OCI-LY1 (cell line): ENCODE measurements around the gene CBFA2T2.

Source experiments
- H2AFZ ChIP-seq: fragments of 200-600 bp; sonication (generic), shearing (Covaris generic); 2 replicates; pipeline ENCODE4 v1.6.0; 2014; ENCODE audit warnings: antibody characterized with exemption, mild to moderate bottlenecking, low read length
- H3F3A ChIP-seq: fragments of 200-600 bp; sonication (generic), shearing (Covaris generic); 2 replicates; pipeline ENCODE4 v1.6.0; 2014; ENCODE audit warnings: mild to moderate bottlenecking, antibody characterized with exemption, low read length, moderate library complexity; ENCODE audit not compliant: insufficient read depth
- H3K27ac ChIP-seq: fragments of 200-600 bp; sonication (generic); 2 replicates; pipeline ENCODE4 v1.5.1; 2014; ENCODE audit warnings: low read length, mixed run types, mild to moderate bottlenecking, low read depth; ENCODE audit not compliant: poor library complexity, severe bottlenecking
- H3K27me3 ChIP-seq: fragments of 200-600 bp; sonication (generic); 2 replicates; pipeline ENCODE4 v1.6.0; 2014; ENCODE audit warnings: antibody characterized with exemption, mild to moderate bottlenecking, low read length, moderate library complexity; ENCODE audit not compliant: insufficient read depth
- H3K36me3 ChIP-seq: fragments of 200-600 bp; sonication (generic); 2 replicates; pipeline ENCODE4 v1.6.1; 2014; ENCODE audit warnings: mild to moderate bottlenecking, antibody characterized with exemption, low read length, moderate library complexity, mixed read lengths; ENCODE audit not compliant: insufficient read depth
- H3K4me1 ChIP-seq: fragments of 200-600 bp; sonication (generic); 2 replicates; pipeline ENCODE4 v1.5.1; 2014; ENCODE audit warnings: mild to moderate bottlenecking, low read length, moderate library complexity; ENCODE audit not compliant: insufficient read depth, severe bottlenecking
- H3K4me2 ChIP-seq: fragments of 200-600 bp; sonication (generic), shearing (Covaris generic); 2 replicates; pipeline ENCODE4 v1.6.1; 2014; ENCODE audit warnings: low read length
- H3K4me3 ChIP-seq: fragments of 200-600 bp; sonication (generic); 2 replicates; pipeline ENCODE4 v1.5.1; 2014; ENCODE audit warnings: low read length, low read depth, mild to moderate bottlenecking, mixed read lengths; ENCODE audit not compliant: poor library complexity, severe bottlenecking
- H3K79me2 ChIP-seq: fragments of 200-600 bp; shearing (Covaris generic); 2 replicates; pipeline ENCODE4 v1.6.1; 2016; ENCODE audit warnings: mixed run types, low read length, mixed read lengths; ENCODE audit not compliant: insufficient read depth
- H3K9ac ChIP-seq: fragments of 200-600 bp; sonication (generic), shearing (Covaris generic); 2 replicates; pipeline ENCODE4 v1.6.1; 2014; ENCODE audit warnings: mild to moderate bottlenecking, low read length, mixed read lengths
- H3K9me2 ChIP-seq: fragments of 200-600 bp; sonication (generic), shearing (Covaris generic); 2 replicates; pipeline ENCODE4 v1.6.1; 2014; ENCODE audit warnings: low read depth, mild to moderate bottlenecking, low read length, mixed read lengths
- H3K9me3 ChIP-seq: fragments of 200-600 bp; shearing (Covaris generic); 2 replicates; pipeline ENCODE4 v1.6.1; 2014; ENCODE audit warnings: low read length, mixed read lengths
- H4K20me1 ChIP-seq: fragments of 200-600 bp; sonication (generic), shearing (Covaris generic); 2 replicates; pipeline ENCODE4 v1.6.0; 2016; ENCODE audit warnings: mild to moderate bottlenecking, low read length; ENCODE audit not compliant: insufficient read depth
- CTCF ChIP-seq: fragments of 200-600 bp; sonication (generic), shearing (Covaris generic); IDR thresholded peaks from 2 replicates; pipeline ENCODE4 v1.5.1; 2017; ENCODE audit warnings: mild to moderate bottlenecking, antibody characterized with exemption, low read length, moderate library complexity, mixed read lengths
- EZH2 ChIP-seq: fragments of 200-600 bp; sonication (generic), shearing (Covaris generic); IDR thresholded peaks from 2 replicates; pipeline ENCODE4 v1.8.0; 2017; ENCODE audit warnings: borderline replicate concordance, mixed run types, mild to moderate bottlenecking, antibody characterized with exemption, low read length, moderate library complexity, mixed read lengths

CBFA2T2 gene

GRCh38 chr20:33667676-33668465, 178.0 kb downstream of the CBFA2T2 start:
- H4K20me1 ChIP-seq: no peaks in the 10 kb centered on the region
- H3K9me3 ChIP-seq: no peaks in the 10 kb centered on the region
- no peak overlapping the region for H2AFZ ChIP-seq
- H3K4me1 ChIP-seq: peaks cover 94% of the 10 kb centered on the region
- H3K27me3 ChIP-seq: no peaks in the 10 kb centered on the region
- H3K4me3 ChIP-seq: peak overlapping the region; percentile 59
- peak overlapping the region; percentile 49 for H3K9ac ChIP-seq
- no peaks in the 10 kb centered on the region for H3K79me2 ChIP-seq
- H3K4me2 ChIP-seq: peak overlapping the region; percentile 72
- TF ChIP-seq CTCF: peak; percentile 63
- TF ChIP-seq EZH2: no peak
- no peaks in the 10 kb centered on the region for H3F3A ChIP-seq
- H3K36me3 ChIP-seq: peaks cover 50% of the 10 kb centered on the region
- H3K9me2 ChIP-seq: no peaks in the 10 kb centered on the region
- peak overlapping the region; percentile 80 for H3K27ac ChIP-seq

GRCh38 chr20:33668466-33669155, 178.7 kb downstream of the CBFA2T2 start:
- H3K4me2 ChIP-seq: peak overlapping the region; percentile 72
- H3K36me3 ChIP-seq: peaks cover 50% of the 10 kb centered on the region
- no peaks in the 10 kb centered on the region for H3F3A ChIP-seq
- H3K9me2 ChIP-seq: no peaks in the 10 kb centered on the region
- peak overlapping the region; percentile 59 for H3K4me3 ChIP-seq
- H4K20me1 ChIP-seq: no peaks in the 10 kb centered on the region
- TF ChIP-seq CTCF (no peak), EZH2 (no peak)
- peak overlapping the region; percentile 43; the same call in 1 of the 2 replicates for H3K9ac ChIP-seq
- H3K27me3 ChIP-seq: no peaks in the 10 kb centered on the region
- H3K27ac ChIP-seq: peak overlapping the region; percentile 80
- H3K79me2 ChIP-seq: peaks cover 7% of the 10 kb centered on the region
- H3K9me3 ChIP-seq: no peaks in the 10 kb centered on the region
- H3K4me1 ChIP-seq: peaks cover 94% of the 10 kb centered on the region
- H2AFZ ChIP-seq: no peak overlapping the region

- H3K79me2 ChIP-seq: peaks cover 11% of the 10 kb centered on the region
- H3K27me3 ChIP-seq: no peaks in the 10 kb centered on the region
- TF ChIP-seq CTCF (no peak), EZH2 (no peak)
- no peaks in the 10 kb centered on the region for H3F3A ChIP-seq
- H3K9me3 ChIP-seq: no peaks in the 10 kb centered on the region
- peak overlapping the region; percentile 19; the same call in 1 of the 2 replicates for H3K4me2 ChIP-seq
- H3K27ac ChIP-seq: peak overlapping the region; percentile 80
- peaks cover 50% of the 10 kb centered on the region for H3K36me3 ChIP-seq
- no peak overlapping the region for H3K9ac ChIP-seq
- no peak overlapping the region for H2AFZ ChIP-seq
- no peaks in the 10 kb centered on the region for H3K9me2 ChIP-seq
- H3K4me1 ChIP-seq: peaks cover 89% of the 10 kb centered on the region
- no peak overlapping the region for H3K4me3 ChIP-seq
- H4K20me1 ChIP-seq: no peaks in the 10 kb centered on the region
Observed at GRCh38 chr20:33669224-33669623, 179.3 kb downstream of the CBFA2T2 start.
